AG20443 (cell line): ENCODE data around the gene EEF2.

Source experiments
- DNase-seq: peaks from one replicate; pipeline ENCODE4 v3.0.0; 2012; ENCODE audit warnings: low spot score, mixed read lengths

Gene EEF2

GRCh38 chr19:3984908-3985642 lies at the start of gene EEF2:
EEF2 (minus strand) TSS chr19:3985463; CDS start chr19:3985380, 83 bp downstream.
- peak; percentile 98 for DNase-seq

- no peak for DNase-seq
Measured at GRCh38 chr19:4034048-4035017, 49.1 kb upstream of the EEF2 start.

DNA sequence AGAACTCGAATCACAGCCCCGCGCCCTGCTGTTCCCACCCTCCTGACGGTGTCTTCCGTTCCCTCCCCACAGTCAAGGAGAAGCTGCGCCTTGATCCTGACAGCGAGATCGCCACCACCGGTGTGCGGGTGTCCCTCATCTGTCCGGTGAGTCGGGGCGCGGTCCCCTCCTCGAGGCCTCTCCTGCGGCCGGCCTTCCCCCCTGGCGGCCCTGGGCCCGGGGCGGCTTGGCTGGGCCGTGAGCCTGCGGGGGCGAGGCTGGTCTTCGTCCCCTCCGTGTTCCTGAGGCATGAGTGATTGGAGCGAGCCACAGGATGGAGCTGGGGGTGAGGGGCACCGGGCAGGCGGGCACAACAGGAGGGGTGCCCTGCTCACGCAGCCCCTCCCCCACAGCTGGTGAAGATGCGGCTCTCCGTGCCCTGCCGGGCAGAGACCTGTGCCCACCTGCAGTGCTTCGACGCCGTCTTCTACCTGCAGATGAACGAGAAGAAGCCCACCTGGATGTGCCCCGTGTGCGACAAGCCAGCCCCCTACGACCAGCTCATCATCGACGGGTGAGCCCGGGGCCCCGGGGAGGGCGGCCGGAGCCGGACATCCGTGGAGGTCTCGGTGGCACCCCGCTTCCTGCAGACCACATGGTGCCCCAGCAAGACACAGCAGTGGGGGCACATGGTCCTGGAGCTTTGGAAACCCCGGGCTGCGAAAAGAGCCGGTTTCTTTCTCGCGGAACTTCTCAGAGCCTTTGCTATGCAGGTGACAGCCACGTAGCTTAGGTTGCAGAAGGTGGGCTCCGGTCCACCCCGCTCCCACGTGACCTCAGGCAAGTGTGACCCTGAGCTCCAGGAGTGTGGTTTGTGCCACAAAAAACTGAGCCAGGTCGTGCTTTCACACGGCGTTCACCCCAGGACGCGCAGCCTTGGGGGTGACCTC lies 48.0 kb upstream of the EEF2 start:
- no peak for DNase-seq

- DNase-seq = no peak
Measured at GRCh38 chr19:4032436-4032835, 47.2 kb upstream of the EEF2 start.

DNA sequence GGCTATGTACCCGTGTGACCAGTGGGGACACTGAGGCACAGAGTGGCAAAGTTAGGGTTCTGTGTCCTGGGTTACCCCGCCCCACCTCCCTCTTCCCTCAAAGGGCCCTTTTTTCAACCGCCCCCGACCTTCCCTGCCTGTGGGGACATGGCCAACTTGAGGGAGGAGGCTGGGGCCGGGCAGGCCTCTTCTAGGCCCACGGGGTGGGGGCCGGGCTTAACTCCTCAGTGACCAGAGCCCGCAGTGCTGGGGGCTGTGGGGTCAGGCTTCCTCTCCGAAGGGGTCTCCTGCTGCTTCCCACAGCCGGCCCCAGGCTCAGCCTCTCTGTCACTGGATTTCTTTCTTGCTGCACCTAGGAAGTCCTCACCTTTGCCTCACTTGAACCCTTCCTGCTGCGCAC lies 46.2 kb upstream of the EEF2 start:
- DNase-seq = no peak

DNA sequence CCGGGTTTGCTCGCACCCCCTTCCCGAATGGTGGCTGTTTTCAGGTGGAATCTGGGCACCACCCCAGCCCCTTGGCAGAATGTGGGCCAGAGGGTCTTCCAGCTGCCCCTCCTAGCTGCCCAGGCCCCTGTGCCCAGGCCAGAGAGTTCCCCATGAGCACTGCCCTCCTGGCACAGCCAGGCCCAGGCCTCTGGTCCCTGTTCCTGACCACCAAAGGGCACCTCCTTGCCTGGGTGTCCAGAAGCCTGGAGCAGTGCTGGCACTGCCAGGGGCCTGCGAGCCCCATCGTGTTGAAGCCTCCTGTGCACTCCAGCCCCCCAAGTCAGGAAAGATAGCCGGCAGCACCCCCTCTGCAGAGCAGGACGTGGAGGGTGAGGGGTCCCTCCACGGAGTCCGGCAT lies 45.7 kb upstream of the EEF2 start:
- DNase-seq = no peak

DNA sequence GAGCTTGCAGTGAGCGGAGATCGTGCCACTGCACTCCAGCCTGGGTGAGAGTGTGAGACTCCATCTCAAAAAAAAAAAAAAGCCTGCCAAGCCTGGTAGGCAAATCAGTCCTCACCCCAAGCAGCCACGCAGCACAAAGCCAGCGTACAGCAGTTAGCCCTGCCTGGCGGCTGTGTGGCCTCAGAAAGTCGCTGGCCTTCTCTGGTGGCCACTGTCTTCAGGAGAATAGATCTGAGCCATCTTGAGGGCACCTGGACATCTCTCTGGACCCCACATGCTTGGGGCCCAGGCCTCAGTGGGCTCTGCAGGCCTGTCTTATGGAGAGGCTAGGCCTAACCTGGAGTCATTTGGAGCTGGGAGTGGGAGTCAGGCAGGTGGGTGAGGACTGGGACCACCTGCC lies 45.3 kb upstream of the EEF2 start:
- no peak for DNase-seq

- no peak for DNase-seq
Measured at GRCh38 chr19:4029247-4029614, 44.0 kb upstream of the EEF2 start.

GRCh38 chr19:4028334-4029246 lies 43.3 kb upstream of the EEF2 start:
- DNase-seq = no peak

DNA sequence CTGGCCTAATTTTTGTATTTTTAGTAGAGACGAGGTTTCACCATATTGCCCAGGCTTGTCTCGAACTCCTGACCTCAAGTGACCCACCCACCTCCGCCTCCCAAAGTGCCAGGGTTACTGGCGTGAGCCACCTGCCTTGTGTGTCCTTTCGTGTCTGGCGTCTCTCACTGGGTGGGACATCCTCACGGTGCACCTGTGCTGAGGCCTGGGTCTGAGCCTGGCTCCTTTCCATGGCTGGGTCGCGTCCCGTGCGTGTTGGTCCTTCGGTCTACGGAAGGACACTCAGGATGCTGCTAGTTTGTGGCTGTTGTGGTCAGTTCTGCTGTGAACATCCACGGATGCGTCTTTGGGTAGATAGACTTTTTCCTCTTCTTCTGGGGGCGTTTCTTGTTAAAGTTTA lies 41.9 kb upstream of the EEF2 start:
- no peak for DNase-seq

DNA sequence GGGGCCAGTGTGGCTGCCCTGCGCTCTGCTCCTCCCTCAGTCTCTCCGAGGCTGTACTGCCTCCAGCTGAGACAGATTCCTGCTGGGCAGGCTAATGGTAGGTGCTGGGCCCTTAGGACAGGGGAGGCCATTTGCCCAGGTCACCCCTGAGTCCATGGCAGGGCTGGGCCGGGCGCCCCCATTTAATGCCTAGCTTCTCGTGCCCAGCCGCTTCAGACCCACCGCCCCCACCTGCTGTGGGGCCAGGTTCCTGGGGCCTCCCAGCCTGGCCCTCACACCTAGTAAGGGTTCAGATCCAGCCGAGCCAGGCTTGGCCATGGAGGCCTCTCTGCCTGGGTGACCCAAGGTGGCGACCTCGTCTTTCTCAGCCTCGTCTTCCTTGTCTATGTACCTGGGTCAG lies 40.1 kb upstream of the EEF2 start:
- DNase-seq = no peak

GRCh38 chr19:4023600-4024398 lies 38.5 kb upstream of the EEF2 start:
- no peak for DNase-seq

GRCh38 chr19:4019578-4019977 lies 34.3 kb upstream of the EEF2 start:
- no peak for DNase-seq

DNA sequence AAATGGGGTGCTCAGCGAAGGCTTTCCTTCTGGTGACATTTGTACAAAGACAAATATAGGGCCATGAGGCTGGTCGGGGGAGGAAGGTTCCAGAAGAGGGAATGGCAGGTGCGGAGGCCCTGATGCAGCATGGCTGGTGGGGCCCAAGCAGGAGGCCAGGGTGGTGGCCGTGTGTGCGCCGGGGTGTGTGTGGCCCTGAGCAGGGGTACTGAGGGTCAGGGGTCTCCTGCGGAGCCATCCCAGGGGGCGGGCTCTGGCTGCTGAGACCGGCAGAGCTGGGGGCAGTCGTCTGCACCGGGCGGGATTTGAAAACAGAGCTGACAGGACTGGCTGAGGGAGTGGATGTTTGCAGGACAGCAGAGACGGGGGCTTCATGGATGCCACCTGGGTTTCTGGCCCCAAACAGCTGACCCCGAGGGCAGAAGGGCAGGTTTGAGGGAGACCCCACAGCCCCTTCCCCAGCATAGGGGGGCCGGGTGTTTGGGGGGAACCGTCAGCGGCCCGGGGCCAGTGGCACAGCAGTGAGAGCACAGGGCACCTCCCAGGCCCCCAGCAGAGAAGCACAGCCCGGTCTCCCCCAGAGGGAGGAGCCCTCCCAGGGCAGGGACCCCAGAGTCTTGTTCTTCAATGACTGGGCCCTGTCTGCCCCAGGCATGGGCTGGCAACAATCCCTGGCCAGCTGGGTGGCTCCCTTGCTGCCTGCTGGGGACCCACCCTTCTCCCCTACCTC lies 33.7 kb upstream of the EEF2 start:
- peak; percentile 4 for DNase-seq

DNA sequence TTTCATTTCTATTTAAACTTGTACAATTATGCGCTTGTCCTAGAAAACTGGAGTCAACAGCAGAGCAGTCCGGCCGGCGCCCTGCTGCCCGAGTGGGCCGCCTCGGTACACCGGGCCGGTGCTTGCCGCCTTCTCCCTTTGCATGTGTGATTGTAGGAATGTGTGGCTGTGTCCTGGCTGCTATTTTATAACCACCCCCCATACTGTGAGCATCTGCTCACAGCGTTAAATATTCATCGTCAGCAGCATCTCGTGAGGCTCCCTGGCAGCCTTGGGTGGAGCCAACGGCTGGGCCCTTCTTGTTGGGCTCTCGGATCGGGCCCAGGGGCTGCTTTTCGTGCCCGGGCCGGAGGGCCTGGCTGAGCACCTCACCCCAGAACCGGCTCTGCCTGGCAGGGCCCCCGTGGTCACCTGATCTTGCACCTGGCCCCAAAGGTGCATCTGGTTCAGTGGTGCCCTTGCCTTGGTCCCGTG lies 32.9 kb upstream of the EEF2 start:
- peak; percentile 3 for DNase-seq

GRCh38 chr19:4016903-4017638 lies 31.8 kb upstream of the EEF2 start:
- DNase-seq = peak; percentile 7

GRCh38 chr19:4016486-4016885 lies 31.2 kb upstream of the EEF2 start:
- DNase-seq = peak; percentile 1

DNA sequence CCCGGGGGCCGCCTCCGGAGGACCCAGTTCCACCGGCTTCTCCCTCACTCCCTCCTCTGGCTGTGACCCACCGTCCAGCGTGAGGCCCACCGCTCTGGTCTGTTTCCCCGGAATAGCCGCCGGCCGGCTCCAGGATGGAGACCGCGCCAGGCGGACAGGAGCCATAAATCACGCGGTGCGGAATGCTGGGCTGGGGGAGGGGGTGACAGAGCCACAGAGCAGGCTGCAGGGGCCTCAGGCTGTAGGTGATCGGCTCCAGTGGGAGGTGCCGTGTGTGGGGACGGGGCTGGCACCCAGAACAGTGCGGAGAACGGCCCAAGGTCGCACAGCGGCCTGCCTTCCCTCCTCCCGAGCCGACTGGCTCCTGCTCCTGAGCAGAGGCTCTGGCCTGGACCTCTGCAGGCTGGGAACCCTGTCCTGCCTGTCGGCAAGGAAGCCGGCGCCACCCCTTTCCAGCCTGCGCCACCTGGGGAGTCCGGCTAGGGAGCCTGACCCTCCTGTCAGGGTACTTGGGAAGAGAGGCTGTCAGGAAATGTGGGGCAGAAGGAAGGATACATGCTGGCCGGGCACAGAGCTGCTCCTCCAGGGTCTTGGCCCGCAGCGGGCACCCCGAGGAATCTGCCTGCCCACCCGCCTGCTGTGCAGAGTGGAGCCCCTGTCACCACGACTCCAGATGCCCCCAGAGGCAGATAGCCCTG lies 30.6 kb upstream of the EEF2 start:
- DNase-seq = peak; percentile 5
